ENCODE results near the gene SRRM2. TPM values are rescaled to one million over a fixed set of nuclear protein-coding genes. Genes with fewer than 3 reads are reported as not detected.

SRRM2 gene
- polyA plus RNA-seq, 1 experiment: 80.5 TPM

GRCh38 chr16:2736476-2737237, 15.8 kb upstream of the SRRM2 start:
- Histone ChIP-seq H3K27ac (ENCODE audit: low read depth, low read length) (no peak overlapping the region), H3K27me3 (ENCODE audit: control insufficient read depth, insufficient read depth, low read length) (peaks cover 11% of the 10 kb centered on the region), H3K9me3 (ENCODE audit: control insufficient read depth, insufficient read depth, low read length) (no peaks in the 10 kb centered on the region; the same call in 1 of the 2 replicates), H3K4me3 (ENCODE audit: low read depth, low read length) (no peak overlapping the region)
- TF ChIP-seq CTCF (IDR thresholded peaks at IDR 0.05; ENCODE audit: low read depth, low read length): no peak
- CTCF ChIA-PET: no interaction called here
- POLR2A ChIA-PET: interaction anchor here (0.7 kb wide), 2 partner anchors 9 to 417 kb away, joined by 3 to 5 read pairs; no protein-coding TSS in a partner anchor
- no peak for DNase-seq (ENCODE audit: low read depth, low spot score)

GRCh38 chr16:2737238-2737605, 15.2 kb upstream of the SRRM2 start:
- TF ChIP-seq CTCF (IDR thresholded peaks at IDR 0.05; ENCODE audit: low read depth, low read length): no peak
- CTCF ChIA-PET: no interaction called here
- H3K27ac ChIP-seq (ENCODE audit: low read depth, low read length): no peak overlapping the region
- H3K9me3 ChIP-seq (ENCODE audit: control insufficient read depth, insufficient read depth, low read length): no peaks in the 10 kb centered on the region; the same call in 1 of the 2 replicates
- H3K27me3 ChIP-seq (ENCODE audit: control insufficient read depth, insufficient read depth, low read length): peaks cover 10% of the 10 kb centered on the region
- POLR2A ChIA-PET: interaction anchor here (0.7 kb wide), 1 partner anchor 8 kb away, joined by 3 read pairs; no protein-coding TSS in a partner anchor
- no peak for DNase-seq (ENCODE audit: low read depth, low spot score)
- H3K4me3 ChIP-seq (ENCODE audit: low read depth, low read length): no peak overlapping the region

GRCh38 chr16:2737895-2738418, 14.5 kb upstream of the SRRM2 start:
- POLR2A ChIA-PET: no interaction called here
- Histone ChIP-seq H3K4me3 (ENCODE audit: low read depth, low read length) (no peak overlapping the region), H3K27me3 (ENCODE audit: control insufficient read depth, insufficient read depth, low read length) (peaks cover 5% of the 10 kb centered on the region), H3K27ac (ENCODE audit: low read depth, low read length) (no peak overlapping the region), H3K9me3 (ENCODE audit: control insufficient read depth, insufficient read depth, low read length) (no peaks in the 10 kb centered on the region; the same call in 1 of the 2 replicates)
- CTCF ChIA-PET: no interaction called here
- TF ChIP-seq CTCF (IDR thresholded peaks at IDR 0.05; ENCODE audit: low read depth, low read length): no peak
- no peak for DNase-seq (ENCODE audit: low read depth, low spot score)

DNA sequence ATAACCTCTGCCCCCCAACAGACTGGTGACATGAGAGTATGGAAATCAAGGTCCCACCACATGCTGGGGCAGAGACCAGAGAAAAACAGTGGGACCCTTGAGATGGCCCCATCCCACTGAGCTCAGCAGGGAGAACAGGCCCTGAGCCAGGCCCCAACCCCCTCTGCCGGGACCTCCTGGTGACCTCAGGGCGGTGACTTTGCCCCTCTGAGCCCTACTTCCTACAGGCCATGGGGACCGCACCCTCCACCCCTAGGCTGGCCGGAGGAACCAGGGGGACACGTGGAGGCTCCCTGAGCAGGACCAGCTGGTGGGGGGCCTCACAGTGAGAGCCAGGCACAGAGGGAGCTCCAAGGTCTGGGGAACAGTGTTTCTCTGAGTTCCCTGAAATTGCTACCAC, 13.8 kb upstream of the SRRM2 start:
- Histone ChIP-seq H3K9me3 (ENCODE audit: control insufficient read depth, insufficient read depth, low read length) (no peaks in the 10 kb centered on the region; the same call in 1 of the 2 replicates), H3K27me3 (ENCODE audit: control insufficient read depth, insufficient read depth, low read length) (peaks cover 5% of the 10 kb centered on the region), H3K4me3 (ENCODE audit: low read depth, low read length) (no peak overlapping the region), H3K27ac (ENCODE audit: low read depth, low read length) (no peak overlapping the region)
- ChIA-PET CTCF (no interaction called here), POLR2A (no interaction called here)
- TF ChIP-seq CTCF (IDR thresholded peaks at IDR 0.05; ENCODE audit: low read depth, low read length): no peak
- no peak for DNase-seq (ENCODE audit: low read depth, low spot score)

Measured in AG04450 (cell line).